Measurements from ENCODE around the gene CNTN3.

Gene CNTN3

DNA sequence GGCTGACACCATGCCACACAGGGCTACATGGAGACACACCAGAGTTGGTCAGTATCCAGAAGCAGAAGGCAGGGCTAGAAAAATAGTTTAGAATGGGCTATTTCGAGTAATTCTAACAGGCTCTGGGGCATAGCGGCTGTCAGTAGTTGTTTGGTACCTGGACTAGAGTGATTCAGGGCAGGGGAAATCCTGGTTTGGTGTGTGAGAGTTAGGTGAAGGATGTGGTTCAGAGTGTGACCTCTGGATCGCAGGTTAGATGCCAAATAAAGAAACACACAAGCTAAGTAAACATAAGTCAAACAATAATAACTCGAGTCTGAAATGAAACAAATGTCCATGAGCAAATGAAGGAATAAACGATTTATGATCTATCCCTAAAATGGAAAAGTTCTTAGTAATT, 31.5 kb downstream of the CNTN3 start:
- no peaks in the 10 kb centered on the region for H4K20me1 ChIP-seq (ENCODE audit: low read depth, low read length)
- no peak overlapping the region for H3K4me3 ChIP-seq (ENCODE audit: insufficient read depth, low read length, poor library complexity, severe bottlenecking)
- no peak overlapping the region for H3K4me2 ChIP-seq (ENCODE audit: low read depth, low read length, poor library complexity, severe bottlenecking)
- no peaks in the 10 kb centered on the region for H3K36me3 ChIP-seq (ENCODE audit: low read length)
- no peaks in the 10 kb centered on the region for H3K79me2 ChIP-seq (ENCODE audit: insufficient read depth, low read length)
- H3K9ac ChIP-seq (ENCODE audit: low read length) = no peak overlapping the region
- no peak overlapping the region for H3K27ac ChIP-seq (ENCODE audit: low read depth, low read length)
- no peaks in the 10 kb centered on the region for H3K9me3 ChIP-seq (ENCODE audit: insufficient read depth, low read length)
- H2AFZ ChIP-seq (ENCODE audit: low read depth, low read length, severe bottlenecking) = no peak overlapping the region
- no peaks in the 10 kb centered on the region for H3F3A ChIP-seq (ENCODE audit: insufficient read depth)
- no peaks in the 10 kb centered on the region for H3K27me3 ChIP-seq (ENCODE audit: low read length)
- TF ChIP-seq, protein P1, sequence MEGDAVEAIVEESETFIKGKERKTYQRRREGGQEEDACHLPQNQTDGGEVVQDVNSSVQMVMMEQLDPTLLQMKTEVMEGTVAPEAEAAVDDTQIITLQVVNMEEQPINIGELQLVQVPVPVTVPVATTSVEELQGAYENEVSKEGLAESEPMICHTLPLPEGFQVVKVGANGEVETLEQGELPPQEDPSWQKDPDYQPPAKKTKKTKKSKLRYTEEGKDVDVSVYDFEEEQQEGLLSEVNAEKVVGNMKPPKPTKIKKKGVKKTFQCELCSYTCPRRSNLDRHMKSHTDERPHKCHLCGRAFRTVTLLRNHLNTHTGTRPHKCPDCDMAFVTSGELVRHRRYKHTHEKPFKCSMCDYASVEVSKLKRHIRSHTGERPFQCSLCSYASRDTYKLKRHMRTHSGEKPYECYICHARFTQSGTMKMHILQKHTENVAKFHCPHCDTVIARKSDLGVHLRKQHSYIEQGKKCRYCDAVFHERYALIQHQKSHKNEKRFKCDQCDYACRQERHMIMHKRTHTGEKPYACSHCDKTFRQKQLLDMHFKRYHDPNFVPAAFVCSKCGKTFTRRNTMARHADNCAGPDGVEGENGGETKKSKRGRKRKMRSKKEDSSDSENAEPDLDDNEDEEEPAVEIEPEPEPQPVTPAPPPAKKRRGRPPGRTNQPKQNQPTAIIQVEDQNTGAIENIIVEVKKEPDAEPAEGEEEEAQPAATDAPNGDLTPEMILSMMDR (IDR thresholded peaks at IDR 0.05; ENCODE audit: insufficient read depth, low read length, poor library complexity, severe bottlenecking) = no peak
- no peak for TF ChIP-seq EZH2phosphoT487 (conservative IDR thresholded peaks at IDR 0.05; ENCODE audit: low read length)
- H3K9me2 ChIP-seq (replicated peaks; ENCODE audit: insufficient read depth, low read length) = no peaks in the 10 kb centered on the region

GRCh38 chr3:74575857-74576256, 38.6 kb downstream of the CNTN3 start:
- H3K27me3 ChIP-seq (ENCODE audit: low read length) = no peaks in the 10 kb centered on the region
- TF ChIP-seq EZH2phosphoT487 (conservative IDR thresholded peaks at IDR 0.05; ENCODE audit: low read length) = no peak
- TF ChIP-seq, protein P1 (IDR thresholded peaks at IDR 0.05; ENCODE audit: insufficient read depth, low read length, poor library complexity, severe bottlenecking) = no peak
- no peaks in the 10 kb centered on the region for H3K9me3 ChIP-seq (ENCODE audit: insufficient read depth, low read length)
- H3K9me2 ChIP-seq (replicated peaks; ENCODE audit: insufficient read depth, low read length) = no peaks in the 10 kb centered on the region
- H3K9ac ChIP-seq (ENCODE audit: low read length) = no peak overlapping the region
- H3K4me2 ChIP-seq (ENCODE audit: low read depth, low read length, poor library complexity, severe bottlenecking) = no peak overlapping the region
- H3K4me3 ChIP-seq (ENCODE audit: insufficient read depth, low read length, poor library complexity, severe bottlenecking) = no peak overlapping the region
- H3F3A ChIP-seq (ENCODE audit: insufficient read depth) = no peaks in the 10 kb centered on the region
- no peak overlapping the region for H2AFZ ChIP-seq (ENCODE audit: low read depth, low read length, severe bottlenecking)
- no peak overlapping the region for H3K27ac ChIP-seq (ENCODE audit: low read depth, low read length)
- H3K36me3 ChIP-seq (ENCODE audit: low read length) = no peaks in the 10 kb centered on the region
- H3K79me2 ChIP-seq (ENCODE audit: insufficient read depth, low read length) = no peaks in the 10 kb centered on the region
- H4K20me1 ChIP-seq (ENCODE audit: low read depth, low read length) = no peaks in the 10 kb centered on the region

GRCh38 chr3:74571118-74571517, 43.3 kb downstream of the CNTN3 start:
- no peak overlapping the region for H3K4me3 ChIP-seq (ENCODE audit: insufficient read depth, low read length, poor library complexity, severe bottlenecking)
- H3K79me2 ChIP-seq (ENCODE audit: insufficient read depth, low read length) = no peaks in the 10 kb centered on the region
- H3F3A ChIP-seq (ENCODE audit: insufficient read depth) = no peaks in the 10 kb centered on the region
- H3K9me2 ChIP-seq (replicated peaks; ENCODE audit: insufficient read depth, low read length) = no peaks in the 10 kb centered on the region
- no peak overlapping the region for H2AFZ ChIP-seq (ENCODE audit: low read depth, low read length, severe bottlenecking)
- no peak for TF ChIP-seq EZH2phosphoT487 (conservative IDR thresholded peaks at IDR 0.05; ENCODE audit: low read length)
- TF ChIP-seq, protein P1 (IDR thresholded peaks at IDR 0.05; ENCODE audit: insufficient read depth, low read length, poor library complexity, severe bottlenecking) = no peak
- no peaks in the 10 kb centered on the region for H4K20me1 ChIP-seq (ENCODE audit: low read depth, low read length)
- H3K9me3 ChIP-seq (ENCODE audit: insufficient read depth, low read length) = no peaks in the 10 kb centered on the region
- no peak overlapping the region for H3K4me2 ChIP-seq (ENCODE audit: low read depth, low read length, poor library complexity, severe bottlenecking)
- H3K36me3 ChIP-seq (ENCODE audit: low read length) = no peaks in the 10 kb centered on the region
- no peaks in the 10 kb centered on the region for H3K27me3 ChIP-seq (ENCODE audit: low read length)
- H3K27ac ChIP-seq (ENCODE audit: low read depth, low read length) = no peak overlapping the region
- no peak overlapping the region for H3K9ac ChIP-seq (ENCODE audit: low read length)
